Astrocyte (in vitro differentiated cells and primary cell): Measurements from ENCODE around the gene TRIP12. TPM values are rescaled to one million over a fixed set of nuclear protein-coding genes. Genes with fewer than 3 reads are reported as not detected.

Experiments
- DNase-seq: peaks from one replicate; pipeline ENCODE4 v3.0.0-alpha.2; 2010; ENCODE audit warnings: low read depth
- FAIRE-seq: peaks from 2 replicates; lab custom pipeline; 2011; peaks lifted over from hg19 to GRCh38; lab: Jason Lieb, UNC
- H2AFZ ChIP-seq: 2 replicates; pipeline ENCODE4 v1.6.0; 2012; ENCODE audit warnings: low read depth, low read length, inconsistent platforms
- H3K27ac ChIP-seq: 2 replicates; pipeline ENCODE4 v1.5.1; 2011; ENCODE audit warnings: low read depth, low read length, inconsistent platforms
- H3K27me3 ChIP-seq: 2 replicates; pipeline ENCODE4 v1.6.0; 2011; ENCODE audit warnings: low read length, inconsistent platforms; ENCODE audit not compliant: insufficient read depth
- H3K36me3 ChIP-seq: 2 replicates; pipeline ENCODE4 v1.5.1; 2011; ENCODE audit warnings: low read length, inconsistent platforms; ENCODE audit not compliant: insufficient read depth
- H3K4me1 ChIP-seq: 2 replicates; pipeline ENCODE4 v1.5.1; 2011; ENCODE audit warnings: low read length, inconsistent platforms; ENCODE audit not compliant: insufficient read depth
- H3K4me2 ChIP-seq: 2 replicates; pipeline ENCODE4 v1.6.0; 2012; ENCODE audit warnings: low read length, inconsistent platforms
- H3K4me3 ChIP-seq: 2 replicates; pipeline ENCODE4 v1.5.1; 2011; ENCODE audit warnings: low read depth, mild to moderate bottlenecking, low read length, inconsistent platforms; ENCODE audit not compliant: insufficient read depth
- H3K79me2 ChIP-seq: 2 replicates; pipeline ENCODE4 v1.6.0; 2012; ENCODE audit warnings: mild to moderate bottlenecking, low read length, inconsistent platforms; ENCODE audit not compliant: insufficient read depth
- H3K9ac ChIP-seq: 2 replicates; pipeline ENCODE4 v1.6.0; 2012; ENCODE audit warnings: mild to moderate bottlenecking, low read length, inconsistent platforms
- H3K9me3 ChIP-seq: 2 replicates; pipeline ENCODE4 v1.5.1; 2012; ENCODE audit warnings: low read depth, mild to moderate bottlenecking, low read length, inconsistent platforms; ENCODE audit not compliant: insufficient read depth
- H4K20me1 ChIP-seq: 2 replicates; pipeline ENCODE4 v1.6.0; 2012; ENCODE audit warnings: low read length, inconsistent platforms; ENCODE audit not compliant: insufficient read depth
- H3K27ac Mint-ChIP-seq: one replicate; pipeline ENCODE4 v1.8.0; 2021; ENCODE audit warnings: mild to moderate bottlenecking, mixed read lengths; ENCODE audit not compliant: unreplicated experiment
- H3K27me3 Mint-ChIP-seq: one replicate; pipeline ENCODE4 v1.8.0; 2021; ENCODE audit warnings: low read depth, mixed read lengths; ENCODE audit not compliant: unreplicated experiment
- H3K36me3 Mint-ChIP-seq: one replicate; pipeline ENCODE4 v1.8.0; 2021; ENCODE audit warnings: low read depth, mixed read lengths; ENCODE audit not compliant: unreplicated experiment
- H3K4me1 Mint-ChIP-seq: one replicate; pipeline ENCODE4 v1.8.0; 2021; ENCODE audit warnings: low read depth, mixed read lengths; ENCODE audit not compliant: unreplicated experiment
- H3K4me3 Mint-ChIP-seq: one replicate; pipeline ENCODE4 v1.8.0; 2021; ENCODE audit warnings: mild to moderate bottlenecking, moderate library complexity, mixed read lengths; ENCODE audit not compliant: unreplicated experiment
- H3K9me3 Mint-ChIP-seq: one replicate; pipeline ENCODE4 v1.8.0; 2021; ENCODE audit warnings: mild to moderate bottlenecking, mixed read lengths; ENCODE audit not compliant: unreplicated experiment
- CTCF ChIP-seq: IDR thresholded peaks from 2 replicates; pipeline ENCODE4 v1.5.1; 2011; ENCODE audit warnings: low read depth, mild to moderate bottlenecking, inconsistent platforms, low read length, moderate library complexity; ENCODE audit not compliant: insufficient read depth
- EZH2 ChIP-seq: IDR thresholded peaks from 2 replicates; pipeline ENCODE4 v1.6.1; 2012; ENCODE audit warnings: mild to moderate bottlenecking, low read length, inconsistent platforms; ENCODE audit not compliant: insufficient read depth
- total RNA-seq: library from RNA; stranded (reverse); gene quantifications from 2 replicates; pipeline ENCODE4 v1.2.1, GENCODE V29; 2021

Gene TRIP12
- total RNA-seq, 1 donor from 2014 or later = 379 TPM

- Histone ChIP-seq H3K4me3 (no peak overlapping the region), H3K36me3 (no peaks in the 10 kb centered on the region), H3K27me3 (no peaks in the 10 kb centered on the region), H2AFZ (no peak overlapping the region), H3K9me3 (no peaks in the 10 kb centered on the region), H4K20me1 (no peaks in the 10 kb centered on the region), H3K4me1 (no peaks in the 10 kb centered on the region), H3K27ac (no peak overlapping the region), H3K9ac (no peak overlapping the region), H3K4me2 (no peak overlapping the region), H3K79me2 (no peaks in the 10 kb centered on the region)
- no peak for FAIRE-seq
- TF ChIP-seq EZH2 = no peak
- no peak for TF ChIP-seq CTCF
- Mint-ChIP-seq H3K36me3 (peaks cover 3% of the 10 kb centered on the region), H3K27me3 (no peaks in the 10 kb centered on the region), H3K4me3 (no peak overlapping the region), H3K27ac (no peak overlapping the region), H3K4me1 (peaks cover 4% of the 10 kb centered on the region), H3K9me3 (no peaks in the 10 kb centered on the region)
- DNase-seq = no peak
Observed at GRCh38 chr2:229942671-229943070, 20.9 kb upstream of the TRIP12 start.

DNA sequence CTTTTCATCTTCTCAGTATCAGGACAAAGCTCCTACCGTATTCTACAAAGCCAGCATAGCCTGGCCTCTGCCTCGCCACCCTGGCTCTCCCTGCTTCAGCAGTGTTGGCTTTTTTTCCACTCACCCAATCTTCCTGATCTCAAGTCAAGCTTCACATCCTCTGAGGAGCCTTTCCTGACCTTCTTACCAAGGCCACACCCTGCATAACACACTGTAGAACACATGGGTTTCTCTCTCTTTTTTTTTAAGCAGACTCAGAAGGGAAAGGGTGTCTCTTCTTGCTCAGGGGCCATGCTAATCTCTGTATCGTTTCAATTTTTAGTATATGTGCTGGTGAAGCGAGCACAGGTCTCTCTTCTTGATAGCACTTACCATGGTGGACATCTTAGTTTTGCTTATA, 15.7 kb upstream of the TRIP12 start:
- H3K27ac ChIP-seq = no peak overlapping the region
- no peaks in the 10 kb centered on the region for H3K36me3 ChIP-seq
- no peaks in the 10 kb centered on the region for H3K4me1 ChIP-seq
- no peaks in the 10 kb centered on the region for H4K20me1 ChIP-seq
- no peak overlapping the region for H3K4me3 ChIP-seq
- TF ChIP-seq EZH2 (no peak), CTCF (no peak)
- H3K79me2 ChIP-seq = no peaks in the 10 kb centered on the region
- peaks cover 3% of the 10 kb centered on the region for H3K36me3 Mint-ChIP-seq
- H3K4me3 Mint-ChIP-seq = no peak overlapping the region
- H3K4me2 ChIP-seq = no peak overlapping the region
- H3K9me3 ChIP-seq = no peaks in the 10 kb centered on the region
- no peak overlapping the region for H3K9ac ChIP-seq
- H3K27me3 Mint-ChIP-seq = no peaks in the 10 kb centered on the region
- H2AFZ ChIP-seq = no peak overlapping the region
- H3K27me3 ChIP-seq = no peaks in the 10 kb centered on the region
- H3K4me1 Mint-ChIP-seq = no peaks in the 10 kb centered on the region
- no peak for DNase-seq
- H3K9me3 Mint-ChIP-seq = peaks cover 3% of the 10 kb centered on the region
- no peak overlapping the region for H3K27ac Mint-ChIP-seq
- FAIRE-seq = no peak

GRCh38 chr2:229931241-229931640, 9.4 kb upstream of the TRIP12 start:
- FAIRE-seq = no peak
- no peak overlapping the region for H3K4me3 Mint-ChIP-seq
- H3K9me3 Mint-ChIP-seq = peaks cover 3% of the 10 kb centered on the region
- Histone ChIP-seq H3K9me3 (no peaks in the 10 kb centered on the region), H2AFZ (no peak overlapping the region), H3K79me2 (peaks cover 3% of the 10 kb centered on the region), H3K36me3 (no peaks in the 10 kb centered on the region), H3K4me2 (no peak overlapping the region), H3K9ac (no peak overlapping the region), H3K27me3 (no peaks in the 10 kb centered on the region), H4K20me1 (peaks cover 12% of the 10 kb centered on the region), H3K4me1 (peaks cover 10% of the 10 kb centered on the region), H3K4me3 (no peak overlapping the region), H3K27ac (no peak overlapping the region)
- DNase-seq = no peak
- no peaks in the 10 kb centered on the region for H3K27me3 Mint-ChIP-seq
- no peak for TF ChIP-seq EZH2
- no peak for TF ChIP-seq CTCF
- peaks cover 5% of the 10 kb centered on the region for H3K36me3 Mint-ChIP-seq
- peaks cover 7% of the 10 kb centered on the region for H3K4me1 Mint-ChIP-seq
- no peak overlapping the region for H3K27ac Mint-ChIP-seq
